H1 (cell line): ENCODE data around the gene KIF15.

Source experiments
- CEBPB ChIP-seq: IDR thresholded peaks from 2 replicates; pipeline ENCODE4 v1.6.1; 2012; ENCODE audit warnings: low read depth, low read length
- CTCF ChIP-seq, 3 experiments: IDR thresholded peaks; 1 replicate in 2 of 3; 2 replicates in 1 of 3; pipeline versions ENCODE4 v1.5.1 to v1.6.1; 2011; ENCODE audit warnings: low read length in 3 of 3, mild to moderate bottlenecking in 3 of 3, inconsistent platforms in 2 of 3, low read depth in 1 of 3, moderate library complexity in 1 of 3; ENCODE audit not compliant: insufficient read depth in 1 of 3; ENCODE audit errors: control extremely low read depth in 1 of 3
- EP300 ChIP-seq, 2 experiments: IDR thresholded peaks; 1 replicate in 1 of 2; 2 replicates in 1 of 2; pipeline ENCODE4 v1.6.1; 2011 to 2012; ENCODE audit warnings: low read depth in 2 of 2, low read length in 2 of 2, mild to moderate bottlenecking in 2 of 2, borderline replicate concordance in 1 of 2, inconsistent platforms in 1 of 2, moderate library complexity in 1 of 2
- GABPA ChIP-seq: IDR thresholded peaks from 2 replicates; pipeline ENCODE4 v1.6.1; 2011; ENCODE audit warnings: mild to moderate bottlenecking, low read length, moderate library complexity, borderline replicate concordance; ENCODE audit not compliant: insufficient read depth
- HDAC6 ChIP-seq: IDR thresholded peaks from one replicate; pipeline ENCODE4 v1.7.1; 2012; ENCODE audit warnings: low read depth, mild to moderate bottlenecking, inconsistent platforms, low read length, moderate library complexity
- KDM1A ChIP-seq: fragments of 200-600, 300-600 bp; sonication (generic); IDR thresholded peaks from 2 replicates; pipeline ENCODE4 v1.7.1; 2016; ENCODE audit warnings: mild to moderate bottlenecking, low read length, borderline replicate concordance
- PHF8 ChIP-seq: fragments of 200-600 bp; sonication (generic); conservative IDR thresholded peaks from 2 replicates; pipeline ENCODE4 v1.7.1; 2012; ENCODE audit warnings: low read depth, mild to moderate bottlenecking, inconsistent platforms, low read length, moderate library complexity
- POLR2A ChIP-seq, 2 experiments: IDR thresholded peaks; 1 replicate in 1 of 2; 2 replicates in 1 of 2; pipeline ENCODE4 v1.6.1; 2011; ENCODE audit warnings: low read depth in 2 of 2, low read length in 2 of 2, mild to moderate bottlenecking in 2 of 2; ENCODE audit errors: control extremely low read depth in 1 of 2
- POLR2AphosphoS5 ChIP-seq: IDR thresholded peaks from 2 replicates; pipeline ENCODE4 v1.6.1; 2011; ENCODE audit warnings: low read depth, low read length
- RFX5 ChIP-seq: IDR thresholded peaks from 2 replicates; pipeline ENCODE4 v1.6.1; 2011; ENCODE audit warnings: low read depth, low read length, improper control_type of control experiment, borderline replicate concordance
- SIN3A ChIP-seq, 2 experiments: IDR thresholded peaks in 1 of 2; conservative IDR thresholded peaks in 1 of 2; 2 replicates each; pipeline ENCODE4 v1.6.1; 2011 to 2012; ENCODE audit warnings: low read length in 2 of 2, improper control_type of control experiment in 1 of 2, low read depth in 1 of 2, mild to moderate bottlenecking in 1 of 2
- SUZ12 ChIP-seq: fragments of 200-600 bp; sonication (generic); IDR thresholded peaks from 2 replicates; pipeline ENCODE4 v1.6.1; 2012; ENCODE audit warnings: mild to moderate bottlenecking, inconsistent platforms, low read length, moderate library complexity, mixed read lengths

- TF ChIP-seq SUZ12 (no peak), CTCF (IDR thresholded peaks at IDR 0.05; ENCODE audit: control extremely low read depth in 1 of 3, insufficient read depth in 1 of 3, low read depth in 1 of 3, low read length in 3 of 3) (no peak), HDAC6 (no peak), CEBPB (no peak), SIN3A (conservative IDR thresholded peaks at IDR 0.05 in 1 of 2, IDR thresholded peaks at IDR 0.05 in 1 of 2; ENCODE audit: low read depth in 1 of 2, low read length in 2 of 2) (no peak), GABPA (no peak), POLR2AphosphoS5 (no peak), POLR2A (IDR thresholded peaks at IDR 0.05; ENCODE audit: control extremely low read depth in 1 of 2, low read depth in 2 of 2, low read length in 2 of 2) (no peak), EP300 (IDR thresholded peaks at IDR 0.05; ENCODE audit: borderline replicate concordance in 1 of 2, low read depth in 2 of 2, low read length in 2 of 2) (no peak), KDM1A (no peak), RFX5 (no peak), PHF8 (no peak)
Measured at GRCh38 chr3:44885618-44886017, 124.0 kb downstream of the KIF15 start.
